ENCODE results near the gene WTIP.
A peak's percentile ranks its signal among the peaks of the same experiment; 100 is the strongest.

Gene WTIP

GRCh38 chr19:34479396-34479795 lies 2.2 kb upstream of the WTIP start:
- no peak for DNase-seq

GRCh38 chr19:34480491-34480890 lies 1.1 kb upstream of the WTIP start:
- no peak for DNase-seq

GRCh38 chr19:34481861-34482379 lies 362 bp downstream of the WTIP start:
- DNase-seq, result no peak

- no peak for DNase-seq
These were observed 1.1 kb downstream of the WTIP start for GRCh38 chr19:34482380-34483250.

GRCh38 chr19:34484328-34484727 lies 2.8 kb downstream of the WTIP start:
- no peak for DNase-seq

- no peak for DNase-seq
These were observed 4.3 kb downstream of the WTIP start for GRCh38 chr19:34485831-34486230.

GRCh38 chr19:34487651-34488051 lies 6.1 kb downstream of the WTIP start:
- no peak for DNase-seq

GRCh38 chr19:34489175-34489574 lies 7.6 kb downstream of the WTIP start:
- DNase-seq, result no peak

- no peak for DNase-seq
These were observed 8.7 kb downstream of the WTIP start for GRCh38 chr19:34490141-34490766.

GRCh38 chr19:34493038-34493648 lies 11.6 kb downstream of the WTIP start:
- DNase-seq, result no peak

GRCh38 chr19:34493649-34494044 lies 12.1 kb downstream of the WTIP start:
- no peak for DNase-seq

GRCh38 chr19:34494601-34495000 lies 13.0 kb downstream of the WTIP start:
- no peak for DNase-seq

- DNase-seq, result no peak
These were observed 13.9 kb downstream of the WTIP start for GRCh38 chr19:34495416-34495815.

- DNase-seq, result no peak
These were observed 15.7 kb downstream of the WTIP start for GRCh38 chr19:34497112-34497805.

GRCh38 chr19:34499155-34499834 lies 17.7 kb downstream of the WTIP start:
- no peak for DNase-seq

GRCh38 chr19:34500656-34501120 lies 19.1 kb downstream of the WTIP start:
- DNase-seq, result no peak

GRCh38 chr19:34501339-34502320 lies 20.1 kb downstream of the WTIP start:
- DNase-seq, result peak; percentile 23

GRCh38 chr19:34502582-34503411 lies 21.2 kb downstream of the WTIP start:
- no peak for DNase-seq

GRCh38 chr19:34503531-34504272 lies 22.1 kb downstream of the WTIP start:
- no peak for DNase-seq
